ENCODE measurements around the gene ADCY1. TPM values are rescaled to one million over a fixed set of nuclear protein-coding genes. Genes with fewer than 3 reads are reported as not detected.

Gene ADCY1
- total RNA-seq, 1 donor from 2014 or later: 2.8 TPM

DNA sequence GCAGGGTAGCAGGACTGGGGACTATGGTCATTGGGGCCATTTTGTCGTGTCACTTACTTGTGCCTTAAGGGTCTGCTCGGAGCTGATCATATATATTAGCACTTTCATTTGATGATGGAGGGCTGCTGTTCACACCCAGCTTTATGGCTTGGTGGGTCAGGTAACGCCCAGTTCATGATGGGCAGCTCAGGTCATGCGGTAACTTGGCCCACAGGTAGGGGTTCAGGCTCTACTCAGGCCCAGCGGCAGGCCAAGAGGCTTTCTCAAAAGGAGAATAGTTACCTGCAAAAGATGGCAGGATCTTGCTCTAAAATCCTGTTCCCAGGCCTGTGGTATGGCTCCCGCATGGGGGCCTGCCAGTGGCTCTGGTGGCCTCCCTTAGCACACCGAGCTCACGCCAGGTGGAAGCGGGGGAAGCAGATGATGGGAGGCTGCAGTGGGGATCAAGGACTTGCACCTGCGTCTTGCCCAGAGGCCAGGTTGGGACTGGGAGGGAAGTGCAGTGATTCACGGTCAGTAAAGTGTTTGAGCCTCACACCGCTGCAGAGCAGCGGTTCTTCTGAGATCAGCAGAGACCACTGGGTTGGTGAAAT is 109.5 kb downstream of the ADCY1 start:
- H3K4me3 Mint-ChIP-seq: no peak overlapping the region
- H3K4me1 Mint-ChIP-seq: no peaks in the 10 kb centered on the region
- no peak overlapping the region for H3K27ac Mint-ChIP-seq
- H3K36me3 Mint-ChIP-seq (ENCODE audit: low read depth): no peaks in the 10 kb centered on the region
- no peaks in the 10 kb centered on the region for H3K27me3 Mint-ChIP-seq
- peak; percentile 45 for DNase-seq
- intact Hi-C loops (cut with micrococcal nuclease): no loop called here
- H3K9me3 Mint-ChIP-seq: no peaks in the 10 kb centered on the region

DNA sequence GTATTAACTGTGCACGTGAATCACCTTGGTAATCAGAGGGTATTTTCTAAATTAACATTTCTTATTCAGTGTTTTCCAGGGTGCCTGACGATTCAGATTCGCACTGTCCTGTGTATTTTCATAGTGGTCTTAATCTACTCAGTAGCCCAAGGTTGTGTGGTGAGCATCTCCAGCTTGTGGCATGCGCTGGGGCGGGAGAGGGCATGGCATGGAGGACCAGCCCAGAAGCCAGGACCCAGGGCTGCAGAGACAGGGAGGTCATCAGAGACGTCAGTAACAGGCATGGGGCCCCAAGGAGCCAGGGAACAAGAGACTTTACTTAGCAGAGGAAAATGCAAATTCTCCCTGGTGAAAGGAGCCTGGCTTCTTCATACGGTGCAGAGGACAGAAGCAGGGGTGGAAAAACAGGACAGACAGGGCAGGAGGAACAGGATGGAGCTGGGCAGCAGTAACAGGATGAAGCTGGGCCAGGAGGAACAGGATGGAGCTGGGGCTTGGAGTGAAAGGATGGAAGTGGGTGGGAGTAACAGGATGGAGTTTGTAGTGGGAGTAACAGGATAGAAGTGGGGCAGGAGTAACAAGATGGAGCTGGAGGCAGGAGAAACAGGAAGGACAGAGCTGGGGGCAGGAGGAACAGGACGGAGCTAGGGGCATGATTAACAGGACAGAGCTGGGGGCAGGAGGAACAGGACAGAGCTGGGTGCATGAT is 110.9 kb downstream of the ADCY1 start:
- Mint-ChIP-seq H3K27me3 (no peaks in the 10 kb centered on the region), H3K9me3 (no peaks in the 10 kb centered on the region), H3K36me3 (ENCODE audit: low read depth) (no peaks in the 10 kb centered on the region), H3K4me3 (no peak overlapping the region), H3K4me1 (no peaks in the 10 kb centered on the region), H3K27ac (no peak overlapping the region)
- DNase-seq: no peak
- intact Hi-C loops (cut with micrococcal nuclease): no loop called here

- Mint-ChIP-seq H3K4me3 (no peak overlapping the region), H3K36me3 (ENCODE audit: low read depth) (no peaks in the 10 kb centered on the region), H3K9me3 (no peaks in the 10 kb centered on the region), H3K27ac (no peak overlapping the region), H3K4me1 (no peaks in the 10 kb centered on the region), H3K27me3 (no peaks in the 10 kb centered on the region)
- intact Hi-C loops (cut with micrococcal nuclease): no loop called here
- DNase-seq: peak; percentile 47
Observed at GRCh38 chr7:45685619-45686240, 111.6 kb downstream of the ADCY1 start.

DNA sequence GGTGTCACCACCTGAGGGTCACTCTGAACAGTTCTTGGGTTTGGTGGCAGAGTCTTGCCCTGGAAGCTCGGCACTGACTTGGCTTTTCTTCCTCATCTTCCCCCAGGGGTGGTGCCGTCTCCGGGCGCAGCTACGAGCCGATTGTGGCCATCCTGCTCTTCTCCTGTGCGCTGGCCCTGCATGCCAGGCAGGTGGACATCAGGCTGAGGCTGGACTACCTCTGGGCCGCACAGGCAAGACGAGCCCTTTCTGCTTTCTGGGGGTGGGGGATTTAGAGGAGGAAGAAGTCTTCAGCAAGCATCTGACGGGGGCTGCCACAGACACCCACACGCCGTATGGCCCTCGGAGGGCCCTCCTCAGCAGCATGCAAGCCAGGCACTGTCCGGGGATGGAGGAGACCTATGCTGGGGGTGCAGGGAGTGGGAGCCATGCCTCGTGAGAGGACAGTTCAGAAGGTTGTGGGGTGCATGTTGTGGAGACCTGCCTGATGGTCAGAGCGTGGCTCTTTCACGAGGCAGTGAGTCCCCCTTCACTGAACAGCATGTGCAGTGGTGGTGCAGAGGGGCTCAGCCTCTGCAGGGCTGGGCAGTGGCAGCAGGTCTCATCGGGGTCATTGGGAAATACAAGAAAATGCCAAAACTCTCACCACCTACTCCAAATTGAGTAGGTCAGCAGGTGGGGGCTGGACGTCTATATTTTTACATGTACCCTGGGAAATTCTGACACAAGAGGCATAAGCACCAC is 112.4 kb downstream of the ADCY1 start:
- Mint-ChIP-seq H3K4me3 (no peak overlapping the region), H3K4me1 (no peaks in the 10 kb centered on the region), H3K9me3 (no peaks in the 10 kb centered on the region), H3K27me3 (no peaks in the 10 kb centered on the region), H3K36me3 (ENCODE audit: low read depth) (no peaks in the 10 kb centered on the region), H3K27ac (no peak overlapping the region)
- peak; percentile 44 for DNase-seq
- intact Hi-C loops (cut with micrococcal nuclease): no loop called here

GRCh38 chr7:45687185-45687560 is 113.0 kb downstream of the ADCY1 start:
- Mint-ChIP-seq H3K4me3 (no peak overlapping the region), H3K4me1 (no peaks in the 10 kb centered on the region), H3K27ac (no peak overlapping the region), H3K27me3 (no peaks in the 10 kb centered on the region), H3K36me3 (ENCODE audit: low read depth) (no peaks in the 10 kb centered on the region), H3K9me3 (no peaks in the 10 kb centered on the region)
- peak; percentile 34 for DNase-seq
- intact Hi-C loops (cut with micrococcal nuclease): no loop called here

DNA sequence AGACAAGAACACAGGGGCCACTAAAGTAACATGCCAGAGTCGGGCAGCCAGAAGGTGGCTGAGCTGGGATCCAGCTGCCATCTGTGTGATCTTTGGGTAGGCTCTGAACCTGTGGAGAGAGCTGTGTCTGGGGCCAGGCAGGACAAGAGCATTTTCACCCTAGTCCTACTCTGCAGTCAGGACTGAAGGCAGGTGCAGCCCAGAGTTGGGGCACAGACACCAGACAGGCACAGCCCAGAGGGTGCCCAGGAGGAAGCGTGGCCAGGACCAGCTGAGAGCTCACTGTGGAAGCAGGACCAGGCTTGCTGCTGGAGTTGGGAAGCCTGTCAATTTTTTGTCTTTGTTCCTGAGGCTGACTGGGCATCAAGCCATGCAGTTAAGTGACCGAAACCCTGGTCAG is 113.6 kb downstream of the ADCY1 start:
- Mint-ChIP-seq H3K9me3 (no peaks in the 10 kb centered on the region), H3K27me3 (no peaks in the 10 kb centered on the region), H3K27ac (no peak overlapping the region), H3K4me1 (no peaks in the 10 kb centered on the region), H3K4me3 (no peak overlapping the region), H3K36me3 (ENCODE audit: low read depth) (no peaks in the 10 kb centered on the region)
- intact Hi-C loops (cut with micrococcal nuclease): no loop called here
- peak; percentile 38 for DNase-seq

DNA sequence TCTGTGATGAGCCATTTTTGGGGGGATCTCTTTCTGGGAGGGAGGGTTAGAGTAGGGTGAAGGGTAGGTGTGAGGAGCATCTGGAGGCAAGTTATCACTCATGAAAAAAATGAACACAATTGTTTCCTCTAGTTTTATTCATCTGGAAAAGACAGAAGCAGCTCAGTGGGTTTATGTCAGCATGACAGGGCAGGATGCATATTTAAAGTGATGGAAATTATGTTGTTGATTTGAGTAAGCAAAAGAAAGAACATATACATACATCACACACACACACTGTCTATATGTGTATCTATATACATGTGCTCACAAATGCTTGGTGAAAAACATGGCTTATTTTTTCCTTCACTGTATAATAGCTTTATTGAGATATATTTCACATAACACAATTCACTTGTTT is 114.2 kb downstream of the ADCY1 start:
- H3K4me3 Mint-ChIP-seq: no peak overlapping the region
- no peaks in the 10 kb centered on the region for H3K27me3 Mint-ChIP-seq
- no peaks in the 10 kb centered on the region for H3K9me3 Mint-ChIP-seq
- H3K36me3 Mint-ChIP-seq (ENCODE audit: low read depth): no peaks in the 10 kb centered on the region
- no peak overlapping the region for H3K27ac Mint-ChIP-seq
- no peaks in the 10 kb centered on the region for H3K4me1 Mint-ChIP-seq
- intact Hi-C loops (cut with micrococcal nuclease): no loop called here
- no peak for DNase-seq

GRCh38 chr7:45689011-45689796 is 115.0 kb downstream of the ADCY1 start:
- no peak overlapping the region for H3K27ac Mint-ChIP-seq
- H3K27me3 Mint-ChIP-seq: no peaks in the 10 kb centered on the region
- intact Hi-C loops (cut with micrococcal nuclease): no loop called here
- H3K4me3 Mint-ChIP-seq: no peak overlapping the region
- H3K36me3 Mint-ChIP-seq (ENCODE audit: low read depth): no peaks in the 10 kb centered on the region
- no peaks in the 10 kb centered on the region for H3K9me3 Mint-ChIP-seq
- no peaks in the 10 kb centered on the region for H3K4me1 Mint-ChIP-seq
- DNase-seq: peak; percentile 44

GRCh38 chr7:45689797-45690761 is 115.9 kb downstream of the ADCY1 start:
- intact Hi-C loops (cut with micrococcal nuclease): no loop called here
- H3K4me1 Mint-ChIP-seq: no peaks in the 10 kb centered on the region
- H3K36me3 Mint-ChIP-seq (ENCODE audit: low read depth): no peaks in the 10 kb centered on the region
- H3K4me3 Mint-ChIP-seq: no peak overlapping the region
- DNase-seq: peak; percentile 49
- H3K27me3 Mint-ChIP-seq: no peaks in the 10 kb centered on the region
- no peaks in the 10 kb centered on the region for H3K9me3 Mint-ChIP-seq
- H3K27ac Mint-ChIP-seq: no peak overlapping the region

DNA sequence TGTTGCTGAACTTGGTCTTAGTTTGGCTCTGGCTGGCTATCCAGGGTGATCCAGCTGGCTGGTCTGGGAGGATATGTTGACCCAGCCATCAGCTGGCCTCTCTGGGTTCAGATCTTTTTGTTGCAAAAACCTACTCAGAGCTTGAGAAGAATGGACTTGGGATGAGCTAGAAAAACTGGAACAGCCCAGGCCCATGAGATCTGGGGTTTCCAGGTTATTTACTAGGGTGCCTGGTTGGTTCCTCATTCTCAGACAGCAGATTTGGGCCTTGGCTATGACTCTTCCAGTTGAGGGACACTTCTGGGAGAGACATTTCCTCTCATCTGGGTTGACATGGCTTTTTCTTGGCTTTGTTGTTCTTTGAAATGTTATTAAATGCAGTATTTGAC is 116.6 kb downstream of the ADCY1 start:
- no peaks in the 10 kb centered on the region for H3K36me3 Mint-ChIP-seq (ENCODE audit: low read depth)
- no peaks in the 10 kb centered on the region for H3K4me1 Mint-ChIP-seq
- no peaks in the 10 kb centered on the region for H3K27me3 Mint-ChIP-seq
- no peaks in the 10 kb centered on the region for H3K9me3 Mint-ChIP-seq
- no peak overlapping the region for H3K4me3 Mint-ChIP-seq
- no peak for DNase-seq
- intact Hi-C loops (cut with micrococcal nuclease): no loop called here
- H3K27ac Mint-ChIP-seq: no peak overlapping the region

DNA sequence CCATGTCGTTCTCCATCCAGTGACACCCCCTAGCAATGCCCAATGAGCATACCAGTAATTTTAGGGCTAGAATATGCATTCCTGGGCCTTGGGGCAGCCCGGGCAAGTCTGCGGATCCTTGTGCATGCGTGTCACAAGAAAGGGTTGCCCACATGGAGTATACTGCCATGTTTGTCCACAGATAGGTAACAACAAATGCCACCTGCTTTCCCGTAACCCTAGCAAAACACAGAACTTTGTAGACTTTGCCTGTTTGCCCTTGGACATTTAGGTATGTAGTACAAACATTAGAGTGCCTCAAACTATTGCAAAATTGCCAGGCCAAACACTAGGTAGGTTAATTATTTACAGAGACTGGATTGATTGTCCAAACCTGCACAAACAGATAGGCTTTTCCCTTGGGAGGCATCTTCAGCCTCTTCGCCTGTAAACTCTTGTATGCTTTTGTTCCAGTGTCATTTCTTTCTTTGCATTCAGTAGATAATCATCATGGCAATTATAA is 117.0 kb downstream of the ADCY1 start:
- intact Hi-C loops (cut with micrococcal nuclease): no loop called here
- no peak overlapping the region for H3K27ac Mint-ChIP-seq
- H3K27me3 Mint-ChIP-seq: no peaks in the 10 kb centered on the region
- no peak overlapping the region for H3K4me3 Mint-ChIP-seq
- H3K4me1 Mint-ChIP-seq: no peaks in the 10 kb centered on the region
- no peaks in the 10 kb centered on the region for H3K36me3 Mint-ChIP-seq (ENCODE audit: low read depth)
- peak; percentile 17 for DNase-seq
- no peaks in the 10 kb centered on the region for H3K9me3 Mint-ChIP-seq

DNA sequence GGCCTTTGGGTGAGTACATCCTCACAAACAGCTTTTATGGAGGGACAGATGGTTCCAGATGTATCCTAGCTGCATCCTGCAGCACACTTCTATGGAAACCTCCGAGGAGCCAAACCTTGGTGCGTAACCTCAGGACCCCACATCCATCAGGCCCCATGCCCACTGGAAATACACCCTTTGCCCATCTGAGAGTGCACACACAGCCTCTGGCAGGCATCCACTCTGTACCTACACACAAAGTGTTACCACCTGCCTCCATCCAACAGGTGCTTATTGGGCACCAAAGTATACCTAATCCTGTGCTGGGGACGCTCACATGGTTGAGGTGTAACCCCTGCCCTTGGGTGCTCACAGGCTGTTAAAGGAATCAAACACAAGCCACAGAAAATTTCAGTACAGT is 117.9 kb downstream of the ADCY1 start:
- no peaks in the 10 kb centered on the region for H3K9me3 Mint-ChIP-seq
- no peaks in the 10 kb centered on the region for H3K27me3 Mint-ChIP-seq
- intact Hi-C loops (cut with micrococcal nuclease): no loop called here
- H3K36me3 Mint-ChIP-seq (ENCODE audit: low read depth): no peaks in the 10 kb centered on the region
- H3K4me3 Mint-ChIP-seq: no peak overlapping the region
- DNase-seq: peak; percentile 39
- H3K27ac Mint-ChIP-seq: no peak overlapping the region
- H3K4me1 Mint-ChIP-seq: no peaks in the 10 kb centered on the region
